OCI-LY1 (cell line): Measurements from ENCODE around the gene ZP1.

Experiments
- H2AFZ ChIP-seq: fragments of 200-600 bp; sonication (generic), shearing (Covaris generic); 2 replicates; pipeline ENCODE4 v1.6.0; 2014; ENCODE audit warnings: antibody characterized with exemption, mild to moderate bottlenecking, low read length
- H3F3A ChIP-seq: fragments of 200-600 bp; sonication (generic), shearing (Covaris generic); 2 replicates; pipeline ENCODE4 v1.6.0; 2014; ENCODE audit warnings: mild to moderate bottlenecking, antibody characterized with exemption, low read length, moderate library complexity; ENCODE audit not compliant: insufficient read depth
- H3K27ac ChIP-seq: fragments of 200-600 bp; sonication (generic); 2 replicates; pipeline ENCODE4 v1.5.1; 2014; ENCODE audit warnings: low read length, mixed run types, mild to moderate bottlenecking, low read depth; ENCODE audit not compliant: poor library complexity, severe bottlenecking
- H3K27me3 ChIP-seq: fragments of 200-600 bp; sonication (generic); 2 replicates; pipeline ENCODE4 v1.6.0; 2014; ENCODE audit warnings: antibody characterized with exemption, mild to moderate bottlenecking, low read length, moderate library complexity; ENCODE audit not compliant: insufficient read depth
- H3K36me3 ChIP-seq: fragments of 200-600 bp; sonication (generic); 2 replicates; pipeline ENCODE4 v1.6.1; 2014; ENCODE audit warnings: mild to moderate bottlenecking, antibody characterized with exemption, low read length, moderate library complexity, mixed read lengths; ENCODE audit not compliant: insufficient read depth
- H3K4me1 ChIP-seq: fragments of 200-600 bp; sonication (generic); 2 replicates; pipeline ENCODE4 v1.5.1; 2014; ENCODE audit warnings: mild to moderate bottlenecking, low read length, moderate library complexity; ENCODE audit not compliant: insufficient read depth, severe bottlenecking
- H3K4me2 ChIP-seq: fragments of 200-600 bp; sonication (generic), shearing (Covaris generic); 2 replicates; pipeline ENCODE4 v1.6.1; 2014; ENCODE audit warnings: low read length
- H3K4me3 ChIP-seq: fragments of 200-600 bp; sonication (generic); 2 replicates; pipeline ENCODE4 v1.5.1; 2014; ENCODE audit warnings: low read length, low read depth, mild to moderate bottlenecking, mixed read lengths; ENCODE audit not compliant: poor library complexity, severe bottlenecking
- H3K79me2 ChIP-seq: fragments of 200-600 bp; shearing (Covaris generic); 2 replicates; pipeline ENCODE4 v1.6.1; 2016; ENCODE audit warnings: mixed run types, low read length, mixed read lengths; ENCODE audit not compliant: insufficient read depth
- H3K9ac ChIP-seq: fragments of 200-600 bp; sonication (generic), shearing (Covaris generic); 2 replicates; pipeline ENCODE4 v1.6.1; 2014; ENCODE audit warnings: mild to moderate bottlenecking, low read length, mixed read lengths
- H3K9me2 ChIP-seq: fragments of 200-600 bp; sonication (generic), shearing (Covaris generic); 2 replicates; pipeline ENCODE4 v1.6.1; 2014; ENCODE audit warnings: low read depth, mild to moderate bottlenecking, low read length, mixed read lengths
- H3K9me3 ChIP-seq: fragments of 200-600 bp; shearing (Covaris generic); 2 replicates; pipeline ENCODE4 v1.6.1; 2014; ENCODE audit warnings: low read length, mixed read lengths
- H4K20me1 ChIP-seq: fragments of 200-600 bp; sonication (generic), shearing (Covaris generic); 2 replicates; pipeline ENCODE4 v1.6.0; 2016; ENCODE audit warnings: mild to moderate bottlenecking, low read length; ENCODE audit not compliant: insufficient read depth
- CTCF ChIP-seq: fragments of 200-600 bp; sonication (generic), shearing (Covaris generic); IDR thresholded peaks from 2 replicates; pipeline ENCODE4 v1.5.1; 2017; ENCODE audit warnings: mild to moderate bottlenecking, antibody characterized with exemption, low read length, moderate library complexity, mixed read lengths
- EZH2 ChIP-seq: fragments of 200-600 bp; sonication (generic), shearing (Covaris generic); IDR thresholded peaks from 2 replicates; pipeline ENCODE4 v1.8.0; 2017; ENCODE audit warnings: borderline replicate concordance, mixed run types, mild to moderate bottlenecking, antibody characterized with exemption, low read length, moderate library complexity, mixed read lengths

Gene ZP1

GRCh38 chr11:60835534-60835846, 31.9 kb upstream of the ZP1 start:
- H3K4me2 ChIP-seq = no peak overlapping the region

GRCh38 chr11:60836866-60837515, 30.4 kb upstream of the ZP1 start:
- Histone ChIP-seq H3K27me3 (no peaks in the 10 kb centered on the region; the same call in 1 of the 2 replicates), H3K9me3 (no peaks in the 10 kb centered on the region), H3F3A (no peaks in the 10 kb centered on the region), H3K9me2 (no peaks in the 10 kb centered on the region), H2AFZ (no peak overlapping the region), H3K36me3 (no peaks in the 10 kb centered on the region), H3K79me2 (no peaks in the 10 kb centered on the region), H3K27ac (no peak overlapping the region), H3K4me3 (no peak overlapping the region), H3K4me2 (no peak overlapping the region), H3K4me1 (peaks cover 8% of the 10 kb centered on the region), H3K9ac (no peak overlapping the region), H4K20me1 (no peaks in the 10 kb centered on the region)
- TF ChIP-seq CTCF = no peak
- TF ChIP-seq EZH2 = no peak

More at GRCh38 chr11:60835534-60835846, 31.9 kb upstream of the ZP1 start:
- peaks cover 7% of the 10 kb centered on the region for H3K4me1 ChIP-seq
- H3F3A ChIP-seq = no peaks in the 10 kb centered on the region
- H3K9ac ChIP-seq = no peak overlapping the region
- H3K9me3 ChIP-seq = no peaks in the 10 kb centered on the region
- H2AFZ ChIP-seq = no peak overlapping the region
- H3K27ac ChIP-seq = no peak overlapping the region
- no peaks in the 10 kb centered on the region for H4K20me1 ChIP-seq
- TF ChIP-seq EZH2 = no peak
- no peak for TF ChIP-seq CTCF
- H3K36me3 ChIP-seq = no peaks in the 10 kb centered on the region
- H3K4me3 ChIP-seq = no peak overlapping the region
- H3K9me2 ChIP-seq = no peaks in the 10 kb centered on the region
- H3K27me3 ChIP-seq = no peaks in the 10 kb centered on the region; the same call in 1 of the 2 replicates
- no peaks in the 10 kb centered on the region for H3K79me2 ChIP-seq

- Histone ChIP-seq H3K9ac (no peak overlapping the region), H3K4me1 (peaks cover 8% of the 10 kb centered on the region), H2AFZ (no peak overlapping the region)
Measured at GRCh38 chr11:60838132-60838531, 29.2 kb upstream of the ZP1 start.

More at GRCh38 chr11:60838132-60838531, 29.2 kb upstream of the ZP1 start:
- H3K79me2 ChIP-seq = peaks cover 11% of the 10 kb centered on the region
- no peak overlapping the region for H3K27ac ChIP-seq
- H3F3A ChIP-seq = no peaks in the 10 kb centered on the region
- H3K27me3 ChIP-seq = no peaks in the 10 kb centered on the region; the same call in 1 of the 2 replicates
- H3K4me3 ChIP-seq = no peak overlapping the region
- no peaks in the 10 kb centered on the region for H3K9me2 ChIP-seq
- TF ChIP-seq CTCF (peak; percentile 32), EZH2 (no peak)
- H4K20me1 ChIP-seq = no peaks in the 10 kb centered on the region
- no peaks in the 10 kb centered on the region for H3K36me3 ChIP-seq
- H3K4me2 ChIP-seq = no peak overlapping the region
- no peaks in the 10 kb centered on the region for H3K9me3 ChIP-seq
